Measurements from ENCODE around the gene AMT.

The AMT gene, protein sequence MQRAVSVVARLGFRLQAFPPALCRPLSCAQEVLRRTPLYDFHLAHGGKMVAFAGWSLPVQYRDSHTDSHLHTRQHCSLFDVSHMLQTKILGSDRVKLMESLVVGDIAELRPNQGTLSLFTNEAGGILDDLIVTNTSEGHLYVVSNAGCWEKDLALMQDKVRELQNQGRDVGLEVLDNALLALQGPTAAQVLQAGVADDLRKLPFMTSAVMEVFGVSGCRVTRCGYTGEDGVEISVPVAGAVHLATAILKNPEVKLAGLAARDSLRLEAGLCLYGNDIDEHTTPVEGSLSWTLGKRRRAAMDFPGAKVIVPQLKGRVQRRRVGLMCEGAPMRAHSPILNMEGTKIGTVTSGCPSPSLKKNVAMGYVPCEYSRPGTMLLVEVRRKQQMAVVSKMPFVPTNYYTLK
- total RNA-seq = 0.94 reads per million

GRCh38 chr3:49422379-49423248, at the start of gene AMT:
Gene AMT (minus strand): TSS chr3:49422473. CDS start chr3:49422450, 23 bp downstream.
- DNase-seq = no peak

- no peak for DNase-seq
Observed at GRCh38 chr3:49470714-49471420, 48.6 kb upstream of the AMT start.

DNA sequence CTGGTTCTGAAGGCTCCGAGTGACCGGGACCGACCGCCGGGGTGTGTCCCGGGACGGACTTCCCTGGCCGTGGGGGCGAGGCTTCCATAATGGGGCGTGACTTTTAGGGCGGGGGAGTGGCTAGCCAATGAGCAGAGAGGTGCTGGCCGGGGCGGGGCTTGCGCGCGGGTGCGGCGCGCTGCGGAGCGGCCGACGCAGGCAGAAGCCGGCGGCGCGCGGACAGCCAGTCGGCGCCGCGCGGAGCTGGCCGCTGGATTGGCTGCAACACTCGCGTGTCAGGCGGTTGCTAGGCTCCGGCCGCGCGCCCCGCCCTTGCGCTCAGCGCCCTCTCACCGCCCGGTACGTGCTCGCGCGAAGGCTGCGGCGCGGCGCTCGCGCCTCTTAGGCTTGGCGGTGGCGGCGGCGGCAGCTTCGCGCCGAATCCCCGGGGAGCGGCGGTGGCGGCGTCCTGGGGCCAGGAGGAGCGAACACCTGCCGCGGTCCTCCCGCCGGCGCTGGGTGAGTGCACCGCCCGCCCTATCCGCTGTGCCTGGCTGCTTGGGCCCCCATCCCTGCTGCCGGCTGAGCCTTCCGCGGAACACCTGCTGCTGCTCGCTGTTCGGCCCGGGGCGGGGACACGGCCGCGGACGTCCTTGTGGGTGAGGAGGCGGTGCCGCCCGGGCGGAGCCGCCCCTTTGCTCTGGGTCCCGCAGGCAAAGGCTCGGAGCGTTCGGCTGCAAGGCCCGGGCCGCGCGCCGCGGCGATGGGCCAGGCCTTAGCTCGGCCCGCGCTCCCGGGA, 47.9 kb upstream of the AMT start, which contains the start of gene DAG1:
TSS of gene DAG1 (plus strand) at position 332 of the 778 bp plus-strand sequence. CDS start 40,268 bp downstream, outside the sequence.
- DNase-seq = peak; percentile 90

GRCh38 chr3:49469037-49469935, 47.0 kb upstream of the AMT start:
- no peak for DNase-seq

GRCh38 chr3:49466085-49466484, 43.8 kb upstream of the AMT start:
- no peak for DNase-seq

- DNase-seq = no peak
Observed at GRCh38 chr3:49465270-49466034, 43.2 kb upstream of the AMT start.

- DNase-seq = no peak
Observed at GRCh38 chr3:49462222-49462621, 39.9 kb upstream of the AMT start.

DNA sequence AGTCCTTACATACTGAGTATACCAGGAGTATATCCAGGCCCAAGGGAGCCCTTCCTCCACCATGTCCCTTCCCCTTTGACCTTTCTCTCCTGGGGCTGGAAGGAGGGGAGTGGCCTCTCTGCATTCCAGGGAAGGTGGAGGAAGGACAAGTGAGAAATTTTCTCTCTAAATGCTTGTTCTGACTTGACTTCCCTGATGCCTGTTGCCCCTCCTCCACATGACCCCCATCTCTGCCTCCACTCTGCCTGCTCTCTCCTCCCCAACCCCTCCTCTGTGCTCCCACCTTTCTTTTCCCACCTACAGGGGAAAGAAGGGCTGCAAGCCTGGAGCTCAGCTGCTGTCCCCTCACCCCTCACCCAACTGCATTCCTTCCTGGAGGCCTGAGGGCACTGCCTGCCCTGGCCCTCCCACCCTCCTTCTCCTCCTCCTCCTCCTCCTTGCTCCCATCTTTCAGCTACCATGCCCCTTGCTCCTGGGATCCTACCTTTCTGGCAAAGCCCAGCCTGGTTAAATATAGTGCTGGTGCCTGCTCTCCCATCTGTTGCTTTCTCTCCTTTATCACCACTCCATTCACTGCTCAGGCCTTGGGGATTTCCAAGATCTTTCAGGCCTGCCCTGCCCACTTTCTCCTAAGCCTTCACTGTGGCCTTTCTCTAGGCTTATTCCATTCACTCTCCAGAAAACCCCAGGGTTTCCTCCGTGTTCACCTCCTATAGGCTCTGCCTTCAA, 39.3 kb upstream of the AMT start:
- DNase-seq = no peak

GRCh38 chr3:49460956-49461355, 38.7 kb upstream of the AMT start:
- DNase-seq = no peak

GRCh38 chr3:49460188-49460890, 38.1 kb upstream of the AMT start:
- DNase-seq = no peak

DNA sequence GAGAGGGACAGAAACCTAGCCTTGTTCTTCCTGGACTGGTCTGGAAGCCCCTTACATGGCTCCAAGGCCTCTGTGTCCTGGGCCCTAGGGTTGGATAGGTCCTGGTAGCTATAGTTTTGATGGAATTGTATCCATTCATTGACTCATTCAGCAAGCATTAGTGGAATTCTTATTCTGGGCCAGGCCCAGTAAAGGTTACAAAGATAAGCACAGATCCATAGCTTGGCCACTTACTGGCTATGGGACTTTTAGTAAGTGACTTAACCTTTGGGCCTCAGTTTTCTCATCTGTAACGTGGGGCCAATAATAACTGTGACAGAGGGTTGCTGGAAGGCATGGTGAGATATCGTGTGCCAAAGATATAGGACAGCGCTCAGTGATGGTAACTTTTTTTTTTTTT, 34.2 kb upstream of the AMT start:
- DNase-seq = no peak

DNA sequence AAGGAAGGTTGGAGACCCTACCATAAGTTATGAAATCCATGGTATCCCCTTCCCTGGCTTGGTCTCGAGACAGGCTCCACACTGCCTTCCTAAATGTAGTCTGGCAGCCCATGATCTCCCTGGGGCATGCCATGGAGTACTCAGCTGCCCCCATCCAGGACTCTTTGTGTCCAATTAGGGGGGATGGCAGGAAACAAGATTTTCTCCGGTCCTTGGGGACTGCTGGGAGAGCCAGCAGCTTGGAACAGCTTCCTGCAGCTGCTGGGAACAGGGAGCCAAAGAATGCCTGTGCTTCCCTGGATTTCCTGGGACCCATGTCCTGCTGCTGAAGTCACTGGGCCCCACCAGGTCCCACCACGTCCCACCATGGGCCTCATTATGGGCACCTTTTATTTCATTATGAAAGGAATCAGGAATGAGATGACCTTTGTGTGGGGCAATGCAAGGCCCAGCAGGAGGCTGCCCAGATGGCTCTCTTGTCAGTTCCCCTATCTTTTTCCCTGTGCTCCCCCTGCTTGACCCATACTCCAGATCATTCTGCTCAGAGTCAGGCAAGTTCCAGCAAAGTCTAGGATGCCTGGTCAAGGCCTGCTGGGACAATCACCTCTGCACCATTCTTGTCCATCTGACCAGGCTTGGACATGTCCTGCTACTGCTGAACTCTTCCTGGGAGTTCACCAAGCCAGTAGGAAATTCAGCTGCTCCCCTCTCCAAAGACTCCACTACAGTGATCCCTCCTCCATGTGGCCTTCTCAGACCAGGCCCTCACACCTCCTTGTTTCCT, 32.8 kb upstream of the AMT start:
- DNase-seq = no peak

DNA sequence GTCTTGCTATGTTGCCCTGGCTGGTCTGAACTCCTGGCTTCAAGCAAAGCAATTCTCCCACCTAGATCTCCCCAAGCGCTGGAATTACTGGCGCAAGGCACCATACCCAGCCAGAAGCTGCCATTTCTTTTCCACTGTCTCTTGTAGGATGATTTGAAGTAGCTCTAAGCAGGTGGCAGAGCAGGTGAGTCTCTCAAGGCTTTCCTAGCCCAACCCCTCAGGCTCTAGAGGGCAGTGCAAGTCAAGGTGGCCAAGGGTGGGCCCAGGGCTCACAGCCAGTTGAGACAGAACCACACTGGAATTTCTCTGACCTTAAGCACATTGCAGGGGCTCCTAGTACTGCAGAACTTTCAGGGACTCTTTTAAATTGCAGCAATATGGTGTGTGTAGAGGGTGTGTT, 32.2 kb upstream of the AMT start:
- DNase-seq = no peak

GRCh38 chr3:49453621-49454020, 31.3 kb upstream of the AMT start:
- no peak for DNase-seq

DNA sequence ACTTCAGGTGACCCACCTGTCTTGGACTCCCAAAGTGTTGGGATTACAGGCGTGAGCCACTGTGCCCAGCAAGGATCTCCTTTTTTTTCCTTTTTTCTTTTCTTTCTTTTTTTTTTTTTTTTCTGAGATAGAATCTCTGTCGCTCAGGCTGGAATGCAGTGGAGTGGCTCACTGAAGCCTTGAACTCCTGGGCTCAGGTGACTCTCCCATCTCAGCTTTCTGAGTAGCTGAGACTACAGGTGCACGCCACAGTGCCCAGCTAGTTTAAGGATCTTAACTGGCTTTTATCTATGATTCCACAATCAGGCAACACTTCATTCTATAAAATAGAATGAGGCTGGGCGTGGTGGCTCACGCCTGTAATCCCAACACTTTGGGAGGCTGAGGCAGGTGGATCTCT, 23.1 kb upstream of the AMT start:
- no peak for DNase-seq

GRCh38 chr3:49434731-49435130, 12.5 kb upstream of the AMT start:
- no peak for DNase-seq

DNA sequence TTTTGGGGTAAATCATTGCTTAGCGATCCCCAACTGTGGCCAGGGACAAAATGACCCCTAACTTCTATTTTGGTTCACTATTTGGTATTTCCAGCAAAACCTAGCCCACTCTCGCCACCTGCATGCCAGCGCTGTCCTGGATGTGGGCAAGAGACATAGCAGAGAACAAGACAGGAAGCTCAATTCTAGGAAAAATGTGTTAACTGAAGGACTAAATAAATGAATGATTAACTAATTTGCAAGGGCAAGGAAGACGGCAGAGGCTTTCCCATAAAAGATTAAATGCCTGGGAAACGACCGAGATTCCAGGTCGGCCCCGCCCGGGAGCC, 6.4 kb upstream of the AMT start:
- no peak for DNase-seq

DNA sequence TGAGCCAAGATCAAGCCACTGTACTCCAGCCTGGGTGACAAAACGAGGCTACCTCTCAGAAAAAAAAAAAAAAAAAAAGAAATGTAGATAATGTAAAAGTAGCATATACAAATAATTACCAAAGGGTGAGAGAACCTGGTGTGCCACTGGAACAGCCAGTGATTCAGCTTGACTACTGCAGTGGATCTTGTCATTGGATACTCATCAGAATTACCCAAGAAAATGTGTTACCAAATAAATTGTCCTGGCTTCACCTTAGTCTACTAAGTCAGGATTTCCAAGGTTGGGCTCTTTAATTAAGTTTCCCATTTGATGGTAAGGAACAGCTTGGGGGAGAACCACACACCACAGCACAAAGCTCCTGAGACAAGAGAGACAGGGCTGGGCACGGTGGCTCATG, 5.3 kb upstream of the AMT start:
- DNase-seq = no peak
